Heart left ventricle (tissue), 13 donors: Measurements from ENCODE around the gene CEP112.

Source experiments
- POLR2A ChIP-seq, 2 donors: fragments of 450-650 bp; IDR thresholded peaks; one replicate each; pipeline ENCODE4 v1.6.1; 2017; ENCODE audit warnings: antibody characterized with exemption in 2 of 2, mild to moderate bottlenecking in 2 of 2, moderate library complexity in 2 of 2
- TF ChIP-seq, protein P1 (sequence below), 12 donors: fragments of 200-600 bp; sonication (generic) in 4 of 12; IDR thresholded peaks; one replicate each; pipeline versions ENCODE4 v1.5.0 to v1.8.0; 2018 to 2022; ENCODE audit warnings: antibody characterized with exemption in 12 of 12, mild to moderate bottlenecking in 5 of 12
- donor health status: ischemic (EF 13 %, LVEDD 7.1; RV severe dilation, severe dysfunction).
- donor health status: DM: no; HTN: yes; CAD: no.
- donor health status: DM: no; HTN: no; CAD: no.
- donor health status: ischemic (EF 25% LVEDD 6.9; RV normal size, moderate dysfunction).
- donor health status: ischemic (EF 25% LVEDD 5.7; RV mildly dilated, moderate dysfunction).
- donor health status: ischemic (EF 35%, LVEDD 5.7; RV mildly dilated, moderate dysfunction).
- donor health status: nonischemic (EF 11% LVEDD 7.7; RV severe dilation, severe dysfunction).
- donor health status: DM: yes; HTN: yes; CAD: no.
- donor health status: PGD.
- donor health status: ischemic (EF 29% LVEDD 5.4; RV normal size, mild dysfunction).
- donor health status: nonischemic (EF 23%, LVEDD 6.1; RV moderate dilation, normal function).

DNA sequence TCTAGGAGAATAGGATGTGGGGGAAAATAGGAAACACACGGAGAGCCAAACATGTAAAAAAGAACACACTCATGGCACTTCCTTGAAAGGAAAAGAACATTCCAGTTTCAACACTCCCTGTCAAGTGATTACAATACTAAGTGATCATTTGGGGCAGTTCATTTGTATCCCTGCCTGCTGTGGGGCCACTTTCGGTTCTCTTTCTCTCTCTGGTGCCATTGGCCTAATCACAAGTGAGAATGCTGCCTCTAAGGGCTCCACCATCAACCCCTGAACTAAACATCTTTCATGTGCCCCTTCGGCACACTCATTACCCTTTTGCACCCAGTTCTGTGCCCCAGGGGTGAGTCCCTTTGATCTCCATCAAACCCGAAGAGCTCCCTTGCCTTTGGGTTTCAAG lies 197.3 kb downstream of the CEP112 start:
- TF ChIP-seq, protein P1, sequence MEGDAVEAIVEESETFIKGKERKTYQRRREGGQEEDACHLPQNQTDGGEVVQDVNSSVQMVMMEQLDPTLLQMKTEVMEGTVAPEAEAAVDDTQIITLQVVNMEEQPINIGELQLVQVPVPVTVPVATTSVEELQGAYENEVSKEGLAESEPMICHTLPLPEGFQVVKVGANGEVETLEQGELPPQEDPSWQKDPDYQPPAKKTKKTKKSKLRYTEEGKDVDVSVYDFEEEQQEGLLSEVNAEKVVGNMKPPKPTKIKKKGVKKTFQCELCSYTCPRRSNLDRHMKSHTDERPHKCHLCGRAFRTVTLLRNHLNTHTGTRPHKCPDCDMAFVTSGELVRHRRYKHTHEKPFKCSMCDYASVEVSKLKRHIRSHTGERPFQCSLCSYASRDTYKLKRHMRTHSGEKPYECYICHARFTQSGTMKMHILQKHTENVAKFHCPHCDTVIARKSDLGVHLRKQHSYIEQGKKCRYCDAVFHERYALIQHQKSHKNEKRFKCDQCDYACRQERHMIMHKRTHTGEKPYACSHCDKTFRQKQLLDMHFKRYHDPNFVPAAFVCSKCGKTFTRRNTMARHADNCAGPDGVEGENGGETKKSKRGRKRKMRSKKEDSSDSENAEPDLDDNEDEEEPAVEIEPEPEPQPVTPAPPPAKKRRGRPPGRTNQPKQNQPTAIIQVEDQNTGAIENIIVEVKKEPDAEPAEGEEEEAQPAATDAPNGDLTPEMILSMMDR (IDR thresholded peaks at IDR 0.05): no peak
- no peak for TF ChIP-seq POLR2A (IDR thresholded peaks at IDR 0.05)
